GM12878 (cell line): ENCODE measurements around the gene CACYBP. TPM values are rescaled to one million over a fixed set of nuclear protein-coding genes. Genes with fewer than 3 reads are reported as not detected.

Experiments used
- ATAC-seq: fragments of 200-7000 bp; cut with Tn5 transposase; 3 replicates; pipeline ENCODE4 v1.9.1; 2020; ENCODE audit warnings: mild to moderate bottlenecking, moderate library complexity
- BruUV-seq: library from RNA; stranded (reverse); fragments of 400-500 nt; replicated peaks from 2 replicates; lab custom pipeline; 2021; lab: Mats Ljungman, UMichigan
- CTCF ChIA-PET: fragments of 300-600 bp; sonication (Branson Sonifier 250); formaldehyde crosslinking; extraction: SDS; loops from one replicate; lab custom pipeline; 2021; ENCODE audit warnings: inconsistent platforms; lab: Yijun Ruan, JAX
- POLR2A ChIA-PET: fragments of 350-600 bp; formaldehyde crosslinking; extraction: SDS; loops from one replicate; lab custom pipeline; 2021; ENCODE audit warnings: inconsistent platforms; lab: Charles Lee
- RAD21 ChIA-PET: fragments of 300-600 bp; sonication (Branson Sonifier 250); formaldehyde crosslinking; loops from one replicate; lab custom pipeline; 2023; ENCODE audit warnings: antibody characterized with exemption; ENCODE audit not compliant: unreplicated experiment; lab: Charles Lee
- SMC1A ChIA-PET: fragments of 300-600 bp; sonication (Branson Sonifier 250); formaldehyde crosslinking; loops from one replicate; lab custom pipeline; 2023; ENCODE audit not compliant: unreplicated experiment, uncharacterized antibody; lab: Charles Lee
- DNase-seq: peaks from one replicate; pipeline ENCODE4 v3.0.0-alpha.2; 2011; ENCODE audit warnings: low read depth, low spot score
- FAIRE-seq: peaks from 3 replicates; lab custom pipeline; 2011; peaks lifted over from hg19 to GRCh38; lab: Jason Lieb, UNC
- H2AFZ ChIP-seq: 2 replicates; pipeline ENCODE4 v1.6.0; 2011; ENCODE audit warnings: low read depth, low read length, control low read depth; ENCODE audit not compliant: control insufficient read depth
- H3K27ac ChIP-seq: 2 replicates; pipeline ENCODE4 v1.5.1; 2011; ENCODE audit warnings: control low read depth; ENCODE audit not compliant: control insufficient read depth, insufficient read depth
- H3K27me3 ChIP-seq, 2 experiments: replicated peaks in 1 of 2; 2 replicates each; pipeline versions ENCODE4 v1.6.0 to v1.6.1; 2011; ENCODE audit warnings: low read length in 1 of 2; ENCODE audit not compliant: control insufficient read depth in 2 of 2, insufficient read depth in 2 of 2
- H3K36me3 ChIP-seq, 2 experiments: 2 replicates each; pipeline ENCODE4 v1.5.1; 2011; ENCODE audit warnings: low read length in 1 of 2; ENCODE audit not compliant: control insufficient read depth in 2 of 2, insufficient read depth in 2 of 2
- H3K4me1 ChIP-seq: 2 replicates; pipeline ENCODE4 v1.6.1; 2011; ENCODE audit warnings: mild to moderate bottlenecking, low read length, moderate library complexity, mixed read lengths; ENCODE audit not compliant: control insufficient read depth, insufficient read depth
- H3K4me2 ChIP-seq: 2 replicates; pipeline ENCODE4 v1.6.0; 2011; ENCODE audit warnings: control low read depth; ENCODE audit not compliant: control insufficient read depth, insufficient read depth
- H3K4me3 ChIP-seq: fragments of 200-600 bp; sonication (generic); 2 replicates; pipeline ENCODE4 v1.5.1; 2016
- H3K79me2 ChIP-seq: 2 replicates; pipeline ENCODE4 v1.6.0; 2011; ENCODE audit warnings: low read length; ENCODE audit not compliant: control insufficient read depth, insufficient read depth
- H3K9ac ChIP-seq: 2 replicates; pipeline ENCODE4 v1.8.0; 2011; ENCODE audit warnings: low read length, control low read depth, mixed read lengths; ENCODE audit not compliant: control insufficient read depth, insufficient read depth
- H3K9me3 ChIP-seq: replicated peaks from 3 replicates; pipeline ENCODE4 v1.5.1; 2011; ENCODE audit warnings: mild to moderate bottlenecking, low read length; ENCODE audit not compliant: control insufficient read depth, insufficient read depth
- H4K20me1 ChIP-seq: 2 replicates; pipeline ENCODE4 v1.6.0; 2011; ENCODE audit not compliant: control insufficient read depth, insufficient read depth
- BACH1 ChIP-seq: fragments of 450-650 bp; IDR thresholded peaks from 2 replicates; pipeline ENCODE4 v1.6.1; 2017; ENCODE audit warnings: mild to moderate bottlenecking, borderline replicate concordance
- CBX3 ChIP-seq: fragments of 200-600 bp; sonication (generic); IDR thresholded peaks from 2 replicates; pipeline ENCODE4 v1.6.1; 2016; ENCODE audit warnings: low read depth, borderline replicate concordance
- CHD1 ChIP-seq: IDR thresholded peaks from 2 replicates; pipeline ENCODE4 v1.6.1; 2012; ENCODE audit warnings: low read depth, low read length, improper control_type of control experiment
- FOXM1 ChIP-seq: IDR thresholded peaks from 2 replicates; pipeline ENCODE4 v1.6.1; 2012; ENCODE audit warnings: low read depth, mild to moderate bottlenecking, inconsistent platforms, low read length, moderate library complexity
- KLF5 ChIP-seq: fragments of 450-650 bp; IDR thresholded peaks from 2 replicates; pipeline ENCODE4 v1.6.1; 2014; ENCODE audit warnings: mild to moderate bottlenecking; ENCODE audit not compliant: partially characterized antibody
- MEF2B ChIP-seq: fragments of 450-650 bp; IDR thresholded peaks from 2 replicates; pipeline ENCODE4 v1.6.1; 2018; ENCODE audit warnings: mild to moderate bottlenecking, moderate library complexity; ENCODE audit not compliant: partially characterized antibody, poor library complexity, severe bottlenecking
- MTA2 ChIP-seq: fragments of 450-650 bp; IDR thresholded peaks from 2 replicates; pipeline ENCODE4 v1.6.1; 2016; ENCODE audit warnings: low read depth, mild to moderate bottlenecking, moderate library complexity
- NR2C1 ChIP-seq: fragments of 450-650 bp; IDR thresholded peaks from 2 replicates; pipeline ENCODE4 v1.6.1; 2017; ENCODE audit warnings: antibody characterized with exemption, mild to moderate bottlenecking, moderate library complexity
- POU2F2 ChIP-seq: IDR thresholded peaks from 3 replicates; pipeline ENCODE4 v1.6.1; 2011; ENCODE audit warnings: low read depth, mild to moderate bottlenecking, low read length, borderline replicate concordance
- SIN3A ChIP-seq: IDR thresholded peaks from 2 replicates; pipeline ENCODE4 v1.6.1; 2012; ENCODE audit warnings: low read depth, low read length, improper control_type of control experiment
- SIX5 ChIP-seq: IDR thresholded peaks from 2 replicates; pipeline ENCODE4 v1.6.1; 2011; ENCODE audit warnings: mild to moderate bottlenecking, low read depth, low read length, moderate library complexity; ENCODE audit not compliant: severe bottlenecking
- SMC3 ChIP-seq: IDR thresholded peaks from 2 replicates; pipeline ENCODE4 v1.6.1; 2011; ENCODE audit warnings: low read length, improper control_type of control experiment, borderline replicate concordance
- SUZ12 ChIP-seq: fragments of 200-600 bp; sonication (generic); IDR thresholded peaks from one replicate; pipeline ENCODE4 v1.6.1; 2018; ENCODE audit warnings: antibody characterized with exemption, mild to moderate bottlenecking; ENCODE audit not compliant: unreplicated experiment
- ZNF207 ChIP-seq: fragments of 450-650 bp; IDR thresholded peaks from 2 replicates; pipeline ENCODE4 v1.6.1; 2014; ENCODE audit warnings: antibody characterized with exemption, mild to moderate bottlenecking, borderline replicate concordance
- WGBS: methylation state at CpG from one replicate; pipeline ENCODE4 v1.1.6; 2016; ENCODE audit warnings: low lambda C conversion rate; ENCODE audit not compliant: insufficient replicate concordance, insufficient coverage; ENCODE audit errors: missing lambda C conversion rate; 5-methylcytosine and 5-hydroxymethylcytosine counted together
- in situ Hi-C: fragments of 300-500 bp; cut with MboI; formaldehyde crosslinking; loops from 9 replicates; pipeline ENCODE4 v1.14.3; 2018; ENCODE audit warnings: mixed read lengths
- intact Hi-C: fragments of 100-400 bp; cut with micrococcal nuclease; formaldehyde crosslinking; loops from one replicate; pipeline ENCODE4 v1.14.2; 2022; ENCODE audit not compliant: unreplicated experiment
- polyA plus RNA-seq, 11 experiments: library from polyadenylated mRNA; depleted of rRNA in 4 of 11; unstranded in 6 of 11; stranded (reverse) in 5 of 11; fragments of >200 nt; fragmentation: Nextera tagmentation in 4 of 11; fragmentation: Illumina TruSeq in 1 of 11; extraction: Ambion mirVana in 4 of 11; extraction: Trizol in 1 of 11; gene quantifications; 1 replicate in 1 of 11; 2 replicates in 10 of 11; pipeline versions ENCODE4 v1.2.1 to v1.2.3, GENCODE V29; 2011 to 2016; ENCODE audit warnings: inconsistent platforms in 2 of 11, missing spikeins in 2 of 11, low read depth in 1 of 11
- total RNA-seq, 4 experiments: library from RNA; depleted of rRNA in 3 of 4; stranded (reverse); fragments of >200 nt in 3 of 4; fragmentation: Illumina TruSeq in 1 of 4; extraction: Trizol in 1 of 4; gene quantifications; 2 replicates each; pipeline versions ENCODE4 v1.2.1 to v1.2.3, GENCODE V29; 2013 to 2021
- TF ChIP-seq, protein P1 (sequence below): fragments of 450-650 bp; IDR thresholded peaks from 2 replicates; pipeline ENCODE4 v1.6.1; 2018; ENCODE audit warnings: borderline replicate concordance, mild to moderate bottlenecking; ENCODE audit not compliant: partially characterized antibody

Gene CACYBP
- total and polyA plus RNA-seq, 10 of the 15 experiments (the other 5 are each of a cell fraction or from before 2014, with no cell fraction given): 77.7 to 488 (median 218) TPM

DNA sequence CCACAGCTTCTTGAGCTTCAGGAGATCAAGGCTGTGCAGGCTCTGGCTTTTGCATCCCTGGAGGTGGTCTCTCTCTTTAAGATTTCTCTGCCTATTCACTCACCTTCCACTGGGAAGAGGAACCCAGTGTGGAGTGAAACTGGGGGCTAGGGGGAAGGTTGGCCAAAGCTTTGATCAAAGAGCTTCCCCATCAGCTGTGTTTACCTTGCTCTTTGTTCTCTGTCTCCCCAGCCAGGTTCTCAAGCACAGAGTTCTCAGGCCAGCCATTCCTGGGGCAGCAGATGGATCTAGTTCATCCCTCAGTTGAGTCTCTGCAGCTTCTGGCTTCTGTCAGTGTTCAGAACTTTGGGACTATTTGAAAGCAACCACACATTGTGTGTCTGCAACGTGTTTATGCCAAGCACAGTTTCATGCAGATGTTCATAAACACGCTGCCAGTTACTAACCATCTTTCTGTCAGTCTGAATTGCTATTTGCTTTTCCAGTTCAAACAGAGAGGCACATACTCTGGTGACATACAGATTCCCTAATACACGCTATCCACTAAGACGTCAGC, 40.7 kb downstream of the CACYBP start (continued):
- TF ChIP-seq SUZ12 (no peak), CBX3 (no peak)

DNA sequence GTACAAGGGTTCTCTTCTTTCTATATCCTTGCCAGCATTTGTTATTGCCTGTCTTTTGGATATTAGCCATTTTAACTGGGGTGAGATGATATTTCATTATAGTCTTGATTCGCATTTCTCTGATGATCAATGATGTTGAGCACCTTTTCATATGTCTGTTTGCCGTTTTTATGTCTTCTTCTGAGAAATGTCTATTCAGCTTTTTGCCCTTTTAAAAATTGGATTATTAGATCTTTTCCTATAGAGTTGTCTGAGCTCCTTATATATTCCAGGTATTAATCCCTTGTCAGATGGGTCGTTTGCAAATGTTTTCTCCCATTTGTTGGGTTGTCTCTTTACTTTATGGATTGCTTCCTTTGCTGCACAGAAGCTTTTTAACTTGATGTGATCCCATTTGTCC, 42.9 kb downstream of the CACYBP start:
- TF ChIP-seq MEF2B (no peak), KLF5 (no peak), SUZ12 (no peak), FOXM1 (no peak)
- H3K4me3 ChIP-seq: no peak overlapping the region
- H3K4me1 ChIP-seq: no peaks in the 10 kb centered on the region
- H3K9ac ChIP-seq: no peak overlapping the region
- H3K27ac ChIP-seq: no peak overlapping the region
- in situ Hi-C loops: loop anchor here (5.0 kb wide), 1 partner anchor 280 kb away; no protein-coding TSS in a partner anchor
- H3K79me2 ChIP-seq: no peaks in the 10 kb centered on the region
- SMC1A ChIA-PET: no interaction called here
- ATAC-seq: no peak
- no peaks in the 10 kb centered on the region for H3K9me3 ChIP-seq
- no TSS peak for BruUV-seq
- DNase-seq: no peak
- CTCF ChIA-PET: interaction anchor here (1.1 kb wide), 1 partner anchor 13 kb away, joined by 3 read pairs; no protein-coding TSS in a partner anchor
- no peak for FAIRE-seq
- H3K27me3 ChIP-seq: no peaks in the 10 kb centered on the region
- no peaks in the 10 kb centered on the region for H3K36me3 ChIP-seq
- intact Hi-C loops: no loop called here
- WGBS: 19% methylated on average over 3 of the region's 3 CpGs
- no peak overlapping the region for H3K4me2 ChIP-seq
- RAD21 ChIA-PET: interaction anchor here (1.5 kb wide), 1 partner anchor 13 kb away, joined by 3 read pairs; no protein-coding TSS in a partner anchor
- H4K20me1 ChIP-seq: no peaks in the 10 kb centered on the region
- no peak overlapping the region for H2AFZ ChIP-seq
- POLR2A ChIA-PET: no interaction called here

DNA sequence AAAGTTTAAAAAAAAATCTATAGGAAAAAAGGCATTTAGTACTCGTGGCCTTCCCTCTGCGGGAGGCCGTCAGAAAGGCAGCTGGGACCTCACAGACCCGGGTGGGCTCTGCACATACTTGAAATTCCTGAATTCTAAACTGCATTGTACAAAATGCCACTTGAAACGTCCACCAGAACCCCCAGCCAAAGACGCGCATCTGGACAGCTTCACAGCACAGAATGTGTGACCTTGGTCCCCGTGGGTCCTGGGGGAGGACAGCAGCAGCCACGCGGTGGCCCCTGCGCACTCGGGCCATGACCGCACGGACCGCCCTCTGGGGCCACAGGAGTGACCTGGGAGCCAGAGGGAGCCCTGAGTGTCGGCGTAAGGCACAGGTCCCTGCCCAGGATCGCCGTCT, 44.1 kb downstream of the CACYBP start:
- in situ Hi-C loops: loop anchor here (5.0 kb wide), 1 partner anchor 278 kb away; no protein-coding TSS in a partner anchor
- no peak overlapping the region for H3K4me2 ChIP-seq
- POLR2A ChIA-PET: no interaction called here
- TF ChIP-seq SMC3 (no peak), CHD1 (no peak), BACH1 (no peak), SIN3A (no peak), SIX5 (no peak), ZNF207 (no peak), NR2C1 (no peak), POU2F2 (no peak), MTA2 (no peak)
- TF ChIP-seq, protein P1, sequence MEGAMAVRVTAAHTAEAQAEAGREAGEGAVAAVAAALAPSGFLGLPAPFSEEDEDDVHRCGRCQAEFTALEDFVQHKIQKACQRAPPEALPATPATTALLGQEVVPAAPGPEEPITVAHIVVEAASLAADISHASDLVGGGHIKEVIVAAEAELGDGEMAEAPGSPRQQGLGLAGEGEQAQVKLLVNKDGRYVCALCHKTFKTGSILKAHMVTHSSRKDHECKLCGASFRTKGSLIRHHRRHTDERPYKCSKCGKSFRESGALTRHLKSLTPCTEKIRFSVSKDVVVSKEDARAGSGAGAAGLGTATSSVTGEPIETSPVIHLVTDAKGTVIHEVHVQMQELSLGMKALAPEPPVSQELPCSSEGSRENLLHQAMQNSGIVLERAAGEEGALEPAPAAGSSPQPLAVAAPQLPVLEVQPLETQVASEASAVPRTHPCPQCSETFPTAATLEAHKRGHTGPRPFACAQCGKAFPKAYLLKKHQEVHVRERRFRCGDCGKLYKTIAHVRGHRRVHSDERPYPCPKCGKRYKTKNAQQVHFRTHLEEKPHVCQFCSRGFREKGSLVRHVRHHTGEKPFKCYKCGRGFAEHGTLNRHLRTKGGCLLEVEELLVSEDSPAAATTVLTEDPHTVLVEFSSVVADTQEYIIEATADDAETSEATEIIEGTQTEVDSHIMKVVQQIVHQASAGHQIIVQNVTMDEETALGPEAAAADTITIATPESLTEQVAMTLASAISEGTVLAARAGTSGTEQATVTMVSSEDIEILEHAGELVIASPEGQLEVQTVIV: no peak

More for the DNA sequence above, 44.1 kb downstream of the CACYBP start:
- Histone ChIP-seq H3K27me3 (0 out of 4 replicates have a peak, but pooled peaks cover 0 to 1% of the 10 kb centered on the region in 2 experiments), H4K20me1 (no peaks in the 10 kb centered on the region), H2AFZ (no peak overlapping the region), H3K4me1 (no peaks in the 10 kb centered on the region), H3K9me3 (no peaks in the 10 kb centered on the region), H3K9ac (no peak overlapping the region), H3K4me3 (no peak overlapping the region), H3K79me2 (no peaks in the 10 kb centered on the region), H3K27ac (no peak overlapping the region), H3K36me3 (no peaks in the 10 kb centered on the region)
- DNase-seq: no peak
- ChIA-PET CTCF (no interaction called here), RAD21 (no interaction called here), SMC1A (no interaction called here)
- no TSS peak for BruUV-seq
- ATAC-seq: no peak
- 66% methylated on average over 17 of the region's 19 CpGs for WGBS
- intact Hi-C loops: no loop called here
- no peak for FAIRE-seq
